GM18867 (cell line): ENCODE data around the gene NAALADL2.

Experiments used
- ATAC-seq: cut with Tn5 transposase; IDR thresholded peaks from one replicate; pipeline ENCODE4 v1.9.1; 2021; ENCODE audit warnings: mild to moderate bottlenecking, moderate library complexity; ENCODE audit not compliant: unreplicated experiment

Gene NAALADL2

GRCh38 chr3:174859114-174859735, at the start of gene NAALADL2:
TSS of gene NAALADL2 (plus strand) at chr3:174859334.
- ATAC-seq = no peak

DNA sequence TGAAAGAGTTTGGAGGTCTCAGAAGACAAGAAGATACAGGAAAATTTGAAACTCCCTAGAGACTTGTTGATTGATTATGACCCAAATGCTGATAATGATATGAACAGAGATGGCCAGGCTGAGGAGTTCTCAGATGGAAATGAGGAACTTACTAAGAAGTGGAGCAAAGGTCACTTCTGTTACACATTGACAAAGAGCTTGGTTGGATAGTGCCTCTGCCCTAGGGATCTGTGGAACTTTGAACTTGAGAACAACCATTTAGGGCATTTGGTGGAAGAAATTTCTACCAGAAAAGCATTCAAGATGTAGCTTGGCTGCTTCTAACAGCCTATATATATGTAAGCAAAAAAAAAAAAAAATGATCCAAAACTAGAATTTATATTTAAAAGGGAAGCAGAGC, 48.9 kb upstream of the NAALADL2 start:
- ATAC-seq = no peak

GRCh38 chr3:174812172-174812862, 46.8 kb upstream of the NAALADL2 start:
- ATAC-seq = no peak

GRCh38 chr3:174815750-174816149, 43.4 kb upstream of the NAALADL2 start:
- ATAC-seq = no peak

- no peak for ATAC-seq
These were observed 38.2 kb upstream of the NAALADL2 start for GRCh38 chr3:174820885-174821284.

DNA sequence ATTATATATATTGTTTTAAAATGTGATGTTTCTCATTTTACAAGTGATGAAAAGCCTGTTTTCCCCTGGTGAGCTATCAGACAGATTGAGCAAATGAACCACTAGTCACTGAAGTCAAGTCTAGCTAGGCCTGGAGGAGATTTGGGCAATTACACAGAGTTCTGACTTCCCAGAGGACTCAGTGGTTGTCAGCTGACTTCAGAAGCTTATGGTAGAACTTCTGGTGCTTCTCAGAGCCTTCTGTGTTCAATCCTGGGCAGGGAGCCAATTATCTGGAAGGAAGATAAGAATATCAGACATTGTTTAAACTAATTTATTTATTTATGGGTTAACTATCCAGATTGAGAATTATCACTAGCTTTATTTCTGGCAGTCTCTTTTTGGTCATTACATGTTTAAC, 37.7 kb upstream of the NAALADL2 start:
- no peak for ATAC-seq

GRCh38 chr3:174822320-174822719, 36.8 kb upstream of the NAALADL2 start:
- no peak for ATAC-seq

DNA sequence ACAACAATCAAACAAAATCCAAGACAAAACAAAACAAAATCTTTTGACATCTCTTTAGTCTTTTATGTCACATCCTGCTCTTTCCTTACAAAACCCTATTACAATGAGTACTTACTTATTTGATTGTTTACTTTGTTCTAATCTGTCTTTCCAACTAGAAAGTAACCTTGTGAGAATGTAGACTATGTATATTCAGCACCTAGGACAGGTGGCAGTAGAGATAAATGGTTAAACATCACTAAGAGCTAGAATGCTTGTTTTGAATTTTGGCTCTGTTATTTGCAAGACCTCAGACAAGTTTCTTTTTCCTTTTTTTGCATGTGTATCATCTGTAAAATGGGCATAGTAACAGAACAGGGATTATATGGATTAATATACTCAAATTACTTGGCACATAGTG, 33.1 kb upstream of the NAALADL2 start:
- no peak for ATAC-seq

- no peak for ATAC-seq
These were observed 14.4 kb upstream of the NAALADL2 start for GRCh38 chr3:174844746-174845145.

DNA sequence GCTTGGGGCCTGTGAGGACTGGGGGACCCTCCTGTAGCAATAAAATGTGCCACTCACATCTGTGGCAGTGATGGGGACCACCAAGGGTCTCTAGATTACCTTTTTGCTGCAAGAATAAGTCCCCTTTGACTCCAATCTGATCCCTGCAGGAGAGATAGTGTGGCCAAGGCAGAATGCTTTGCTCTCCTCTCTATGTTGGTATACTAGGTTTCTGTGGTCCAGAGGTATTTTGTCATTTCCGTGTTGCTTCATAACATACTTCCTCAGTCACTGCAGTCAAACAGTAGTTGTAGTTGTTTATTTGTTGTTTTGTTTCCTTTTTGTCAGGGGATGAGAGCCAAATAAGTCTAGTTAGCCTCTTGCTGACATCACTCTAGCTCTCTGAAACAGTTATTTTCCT, 13.1 kb upstream of the NAALADL2 start:
- ATAC-seq = no peak

- no peak for ATAC-seq
These were observed 4.1 kb upstream of the NAALADL2 start for GRCh38 chr3:174854987-174855386.

GRCh38 chr3:174857301-174857700, 1.8 kb upstream of the NAALADL2 start:
- no peak for ATAC-seq

- no peak for ATAC-seq
These were observed 781 bp upstream of the NAALADL2 start for GRCh38 chr3:174858353-174858752.

DNA sequence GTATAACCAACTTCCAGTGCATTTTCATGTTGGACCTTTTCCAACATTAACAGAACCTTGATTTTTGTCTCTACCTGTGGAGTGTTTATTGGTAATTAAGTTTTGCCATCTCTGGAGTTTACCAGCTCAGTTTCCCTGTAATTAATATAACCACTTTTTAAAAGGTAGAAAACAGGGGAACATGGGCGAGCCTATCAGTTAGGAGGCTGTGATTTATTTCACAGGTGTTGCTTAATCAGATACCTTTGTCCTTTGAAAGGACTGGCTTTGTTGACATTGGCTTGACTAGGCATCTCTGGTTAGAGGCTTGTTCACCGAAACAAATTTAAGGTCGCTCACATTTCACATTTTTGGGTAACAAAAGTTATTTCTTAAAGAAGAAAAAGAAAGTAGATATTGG, 622 bp downstream of the NAALADL2 start:
- ATAC-seq = no peak

- no peak for ATAC-seq
These were observed 3.0 kb downstream of the NAALADL2 start for GRCh38 chr3:174862101-174862500.

DNA sequence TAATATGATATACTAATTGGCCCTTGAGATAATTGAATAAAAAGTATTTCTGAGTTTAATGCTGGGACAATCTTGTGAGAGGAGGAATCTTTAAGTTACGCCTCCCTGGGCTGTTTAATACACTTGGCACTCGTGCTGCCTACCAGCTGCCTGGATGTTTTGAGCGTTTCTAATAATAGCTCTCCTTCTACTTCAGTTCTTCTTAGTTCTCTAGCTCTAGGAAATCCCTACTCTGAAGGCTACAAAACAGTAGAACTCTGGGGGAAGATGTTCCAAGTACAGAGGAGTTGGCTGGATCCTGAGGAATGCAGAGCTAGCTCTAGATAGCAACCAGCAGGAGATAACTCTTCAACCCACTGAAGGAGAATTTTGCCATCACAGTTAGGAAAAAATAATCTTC, 3.5 kb downstream of the NAALADL2 start:
- ATAC-seq = no peak

DNA sequence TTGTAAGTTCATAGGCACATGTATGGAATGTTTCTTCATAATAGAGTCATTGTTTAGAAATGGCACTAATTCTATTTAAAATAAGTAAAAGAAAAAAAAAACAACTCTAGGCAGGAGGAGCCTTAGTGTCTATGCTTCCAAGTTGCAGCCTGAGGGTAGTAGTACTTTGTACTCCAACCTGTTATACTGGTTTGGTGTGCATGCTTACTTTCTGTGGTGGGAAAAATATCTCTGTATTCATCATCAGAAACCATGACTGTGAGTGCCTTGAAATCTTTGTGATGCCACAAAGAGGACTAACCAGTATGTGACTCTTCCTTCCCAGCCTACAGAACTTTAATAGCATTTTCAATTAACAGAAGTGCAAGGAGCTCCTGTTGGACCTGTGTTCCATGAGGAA, 4.4 kb downstream of the NAALADL2 start:
- no peak for ATAC-seq

DNA sequence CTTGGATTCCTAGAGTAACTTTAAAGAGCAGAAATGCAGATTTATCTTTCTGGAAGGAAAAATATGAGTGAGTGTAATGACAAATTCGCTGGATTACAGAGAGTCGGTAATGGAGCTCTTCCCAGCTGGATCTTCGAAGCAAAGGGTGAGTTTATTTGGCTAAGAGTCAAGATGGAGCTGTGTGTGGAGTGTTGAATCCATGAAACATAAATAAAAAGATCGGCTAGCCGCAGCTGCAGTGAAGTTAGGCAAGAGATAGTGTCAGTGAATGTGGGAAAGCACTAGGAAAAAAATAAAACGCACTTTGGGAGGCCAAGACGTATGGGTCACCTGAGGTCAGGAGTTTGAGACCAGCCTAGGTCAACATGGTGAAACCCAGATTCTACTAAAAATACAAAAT, 10.3 kb downstream of the NAALADL2 start:
- ATAC-seq = no peak

GRCh38 chr3:174873832-174874657, 14.9 kb downstream of the NAALADL2 start:
- ATAC-seq = no peak

- no peak for ATAC-seq
These were observed 23.7 kb downstream of the NAALADL2 start for GRCh38 chr3:174882789-174883188.

DNA sequence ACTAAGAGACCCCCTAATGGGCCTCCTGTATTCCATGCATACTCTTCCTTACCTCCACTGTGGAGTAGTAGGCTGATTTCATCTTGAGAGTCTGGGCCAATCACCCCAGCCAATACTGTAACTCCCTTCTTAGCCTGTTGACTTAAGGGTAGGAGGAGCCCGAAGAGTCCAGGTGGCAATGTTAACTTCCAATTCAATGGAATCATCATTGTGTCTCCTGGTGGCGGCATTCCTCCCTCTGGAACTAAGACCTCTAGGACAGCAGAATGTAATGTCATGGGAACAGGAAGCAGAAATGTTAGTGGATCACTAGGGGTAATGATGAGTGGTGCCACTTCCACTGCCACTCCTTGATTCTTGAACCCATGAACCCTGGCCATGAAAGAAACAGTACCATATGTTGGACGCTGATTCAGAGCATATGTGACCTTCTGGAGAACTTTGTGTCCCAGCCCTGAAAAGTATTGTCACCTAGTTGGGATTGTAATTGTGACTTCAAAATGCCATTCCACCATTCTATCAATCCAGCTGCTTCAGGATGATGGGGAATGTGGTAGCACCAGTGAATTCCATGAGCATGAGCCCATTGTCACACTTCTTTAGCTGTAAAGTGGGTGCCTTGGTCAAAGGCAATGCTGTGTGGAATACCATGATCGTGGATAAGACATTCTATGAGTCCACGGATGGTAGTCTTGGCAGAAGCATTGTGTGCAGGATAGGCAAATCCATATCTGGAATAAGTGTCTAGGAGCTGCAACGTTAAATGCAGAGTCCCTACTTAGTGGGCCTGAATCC, 24.9 kb downstream of the NAALADL2 start:
- no peak for ATAC-seq
